ENCODE measurements around the gene NTM.

- TF ChIP-seq CTCF (IDR thresholded peaks at IDR 0.05) (no peak), POLR2A (IDR thresholded peaks at IDR 0.05) (no peak)
These were observed 86.7 kb downstream of the NTM start for GRCh38 chr11:131457163-131457562.

All from breast epithelium (tissue), 3 donors.